Measurements from ENCODE around the gene RHO.

DNA sequence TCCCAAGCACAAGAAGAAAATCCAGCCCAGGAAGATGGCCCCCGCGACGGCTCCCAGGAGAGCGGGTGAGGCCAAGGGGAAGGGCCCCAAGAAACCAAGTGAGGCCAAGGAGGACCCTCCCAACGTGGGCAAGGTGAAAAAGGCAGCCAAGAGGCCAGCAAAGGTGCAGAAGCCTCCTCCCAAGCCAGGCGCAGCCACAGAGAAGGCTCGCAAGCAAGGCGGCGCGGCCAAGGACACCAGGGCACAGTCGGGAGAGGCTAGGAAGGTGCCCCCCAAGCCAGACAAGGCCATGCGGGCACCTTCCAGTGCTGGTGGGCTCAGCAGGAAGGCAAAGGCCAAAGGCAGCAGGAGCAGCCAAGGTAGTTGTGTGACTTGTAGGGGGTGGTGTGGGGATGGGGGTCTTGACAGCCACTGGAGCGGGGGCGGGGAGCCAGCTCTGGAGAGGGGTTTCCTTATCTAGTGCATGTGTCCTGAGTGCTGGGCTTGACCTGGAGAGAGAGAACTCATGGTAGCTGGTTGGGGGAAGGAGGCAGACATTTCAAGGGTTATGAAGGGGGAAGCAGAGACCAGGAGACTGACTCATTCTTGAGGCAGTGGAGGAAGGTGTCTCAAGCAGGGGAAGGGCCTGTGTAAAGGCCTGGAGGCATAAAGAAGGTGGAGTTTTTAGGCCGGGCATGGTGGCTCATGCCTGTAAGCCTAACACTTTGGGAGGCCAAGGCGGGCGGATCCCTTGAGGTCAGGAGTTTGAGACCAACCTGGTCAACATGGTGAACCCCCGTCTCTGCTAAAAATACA lies 20.8 kb downstream of the RHO start:
- TF ChIP-seq POLR2A (IDR thresholded peaks at IDR 0.05; ENCODE audit: low read depth, low read length) (no peak), TAF1 (IDR thresholded peaks at IDR 0.05; ENCODE audit: borderline replicate concordance, low read depth, low read length) (no peak), POLR2AphosphoS5 (IDR thresholded peaks at IDR 0.05; ENCODE audit: low read depth, low read length) (no peak)

Measured in GM12892 (cell line).